Posterior vena cava (tissue), 2 donors: ENCODE results near the gene NHERF1. TPM values are rescaled to one million over a fixed set of nuclear protein-coding genes. Genes with fewer than 3 reads are reported as not detected.

Experiments
- DNase-seq: peaks from one replicate; pipeline ENCODE4 v3.0.0-alpha.2; 2020; ENCODE audit warnings: low spot score
- intact Hi-C, 2 donors: fragments of 100-400 bp; cut with DNase I; formaldehyde crosslinking; loops; one replicate each; pipeline versions ENCODE4 v1.14.1 to v1.14.2; 2022 to 2023
- total RNA-seq, 2 donors: library from RNA; stranded (reverse); fragmentation: NEBNext Ultra II Directional; extraction: Animal tissue kit (Norgen Biotek cat#: 25700); gene quantifications; one replicate each; pipeline ENCODE4 v1.2.1, GENCODE V29; 2021
- donor health status: DM: yes; HTN: yes; CAD: no.
- donor health status: DM: yes; HTN: yes; CAD: no.

Gene NHERF1
- total RNA-seq, 2 donors from 2014 or later: 7.0 to 11.5 TPM

DNA sequence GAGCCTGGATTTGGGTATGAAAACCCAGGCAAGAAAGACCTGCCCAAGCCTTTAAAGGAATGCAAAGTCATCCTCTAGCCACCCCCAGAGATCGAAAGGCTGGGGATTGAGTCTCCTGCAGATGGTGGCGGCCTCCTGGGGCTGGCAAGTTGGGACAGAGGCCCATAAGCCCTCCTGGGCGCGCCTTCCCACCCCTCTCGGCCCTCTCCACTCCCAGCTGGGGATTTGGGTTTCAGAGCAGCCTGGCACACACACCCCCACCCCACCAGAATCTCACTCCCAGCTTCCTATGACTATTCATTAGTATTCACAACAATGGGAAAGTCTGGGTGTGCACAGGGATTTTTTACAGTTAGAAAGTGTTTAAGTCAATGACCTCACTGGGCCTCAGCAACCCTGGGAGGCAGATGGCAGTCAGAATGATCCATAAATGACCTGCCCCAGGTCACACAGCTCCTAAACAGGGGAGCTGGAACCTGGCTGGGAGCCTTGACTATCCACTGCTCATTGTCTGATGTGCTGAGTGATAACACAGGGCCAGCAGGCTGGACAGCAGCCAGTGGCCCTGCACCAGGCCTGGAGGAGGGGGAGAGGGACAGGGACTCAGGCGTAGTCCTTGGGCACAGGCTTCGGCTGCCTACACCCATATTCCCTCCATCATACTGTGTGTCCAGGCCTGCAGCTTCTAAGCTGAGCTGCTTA, 12.1 kb downstream of the NHERF1 start:
- intact Hi-C loops: no loop called here
- DNase-seq: no peak

DNA sequence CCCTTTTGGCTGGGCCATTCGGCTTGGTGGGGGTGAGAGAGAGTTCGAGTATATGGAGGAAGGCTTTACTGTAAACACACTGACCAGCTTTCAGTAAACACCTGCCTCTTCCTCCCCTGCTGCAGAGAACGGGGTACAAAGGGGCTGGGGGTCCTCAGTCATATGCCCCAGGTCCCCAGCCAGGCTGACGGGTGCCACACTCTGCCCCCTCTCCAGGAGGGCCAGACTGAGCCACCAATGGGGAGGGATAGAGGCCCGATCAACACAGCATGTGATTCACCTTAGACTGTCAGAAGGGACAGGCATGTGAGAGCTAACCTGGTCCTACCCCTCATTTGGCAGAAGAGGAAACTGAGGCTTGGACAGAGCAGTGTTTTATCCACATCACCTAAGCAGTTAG, 13.0 kb downstream of the NHERF1 start:
- no peak for DNase-seq
- intact Hi-C loops: no loop called here

DNA sequence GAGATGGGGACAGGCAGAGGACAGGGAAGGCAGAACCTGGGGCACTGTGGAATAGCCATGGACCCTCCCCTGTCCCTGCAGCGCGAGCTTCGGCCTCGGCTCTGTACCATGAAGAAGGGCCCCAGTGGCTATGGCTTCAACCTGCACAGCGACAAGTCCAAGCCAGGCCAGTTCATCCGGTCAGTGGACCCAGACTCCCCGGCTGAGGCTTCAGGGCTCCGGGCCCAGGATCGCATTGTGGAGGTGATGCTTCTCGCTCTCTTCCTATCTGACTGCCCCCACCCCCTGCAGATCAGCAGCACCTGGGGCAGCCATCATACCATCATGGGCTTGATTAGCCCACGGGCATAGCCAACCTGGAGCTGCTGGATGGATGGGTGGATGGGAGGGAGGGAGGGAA, 13.5 kb downstream of the NHERF1 start:
- intact Hi-C loops: no loop called here
- no peak for DNase-seq

- intact Hi-C loops: no loop called here
- no peak for DNase-seq
Observed at GRCh38 chr17:74763565-74764387, 15.3 kb downstream of the NHERF1 start.

- intact Hi-C loops: no loop called here
- no peak for DNase-seq
Observed at GRCh38 chr17:74764751-74765286, 16.4 kb downstream of the NHERF1 start.

GRCh38 chr17:74766413-74766812, 18.0 kb downstream of the NHERF1 start:
- DNase-seq: no peak
- intact Hi-C loops: no loop called here

DNA sequence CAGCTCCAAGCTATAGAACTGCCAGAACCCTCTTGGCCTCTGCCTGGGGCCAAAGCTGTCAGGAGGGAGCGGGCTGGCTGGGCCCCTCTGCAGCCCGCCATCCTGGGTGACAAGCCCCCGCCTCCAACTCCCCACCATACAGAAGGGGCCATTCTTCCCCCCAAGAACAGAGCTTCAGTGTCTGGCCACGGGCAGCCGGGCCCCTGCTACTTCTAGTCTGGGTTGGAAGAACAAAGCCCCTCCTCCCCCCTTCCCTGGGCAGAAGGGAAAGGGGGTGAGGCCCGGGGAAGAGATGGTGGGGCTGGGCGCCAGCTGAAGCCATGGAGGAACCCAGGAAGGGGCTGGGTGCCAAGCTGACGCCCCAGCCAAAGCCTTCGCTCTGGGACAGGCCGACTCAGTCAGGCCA, 18.7 kb downstream of the NHERF1 start:
- DNase-seq: no peak
- intact Hi-C loops: no loop called here

DNA sequence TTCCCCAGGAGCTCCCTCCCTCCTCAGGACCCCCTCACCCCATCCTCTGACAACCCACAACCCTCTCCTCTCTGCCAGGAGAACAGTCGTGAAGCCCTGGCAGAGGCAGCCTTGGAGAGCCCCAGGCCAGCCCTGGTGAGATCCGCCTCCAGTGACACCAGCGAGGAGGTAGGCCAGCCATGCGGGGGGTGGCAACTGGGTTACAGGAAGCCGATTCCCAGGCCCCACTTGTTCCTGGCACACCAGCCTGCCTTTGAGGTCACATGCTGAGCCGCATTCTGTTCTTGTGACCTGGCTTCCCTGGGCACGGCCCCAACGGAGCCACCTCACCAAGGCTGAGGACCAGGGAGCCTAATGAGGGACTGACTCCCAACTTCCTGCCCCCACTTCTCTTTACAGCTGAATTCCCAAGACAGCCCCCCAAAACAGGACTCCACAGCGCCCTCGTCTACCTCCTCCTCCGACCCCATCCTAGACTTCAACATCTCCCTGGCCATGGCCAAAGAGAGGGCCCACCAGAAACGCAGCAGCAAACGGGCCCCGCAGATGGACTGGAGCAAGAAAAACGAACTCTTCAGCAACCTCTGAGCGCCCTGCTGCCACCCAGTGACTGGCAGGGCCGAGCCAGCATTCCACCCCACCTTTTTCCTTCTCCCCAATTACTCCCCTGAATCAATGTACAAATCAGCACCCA, 19.8 kb downstream of the NHERF1 start:
- intact Hi-C loops: no loop called here
- no peak for DNase-seq

DNA sequence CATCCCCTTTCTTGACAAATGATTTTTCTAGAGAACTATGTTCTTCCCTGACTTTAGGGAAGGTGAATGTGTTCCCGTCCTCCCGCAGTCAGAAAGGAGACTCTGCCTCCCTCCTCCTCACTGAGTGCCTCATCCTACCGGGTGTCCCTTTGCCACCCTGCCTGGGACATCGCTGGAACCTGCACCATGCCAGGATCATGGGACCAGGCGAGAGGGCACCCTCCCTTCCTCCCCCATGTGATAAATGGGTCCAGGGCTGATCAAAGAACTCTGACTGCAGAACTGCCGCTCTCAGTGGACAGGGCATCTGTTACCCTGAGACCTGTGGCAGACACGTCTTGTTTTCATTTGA, 20.3 kb downstream of the NHERF1 start:
- intact Hi-C loops: no loop called here
- no peak for DNase-seq

GRCh38 chr17:74769266-74769855, 20.9 kb downstream of the NHERF1 start:
- intact Hi-C loops: no loop called here
- no peak for DNase-seq

DNA sequence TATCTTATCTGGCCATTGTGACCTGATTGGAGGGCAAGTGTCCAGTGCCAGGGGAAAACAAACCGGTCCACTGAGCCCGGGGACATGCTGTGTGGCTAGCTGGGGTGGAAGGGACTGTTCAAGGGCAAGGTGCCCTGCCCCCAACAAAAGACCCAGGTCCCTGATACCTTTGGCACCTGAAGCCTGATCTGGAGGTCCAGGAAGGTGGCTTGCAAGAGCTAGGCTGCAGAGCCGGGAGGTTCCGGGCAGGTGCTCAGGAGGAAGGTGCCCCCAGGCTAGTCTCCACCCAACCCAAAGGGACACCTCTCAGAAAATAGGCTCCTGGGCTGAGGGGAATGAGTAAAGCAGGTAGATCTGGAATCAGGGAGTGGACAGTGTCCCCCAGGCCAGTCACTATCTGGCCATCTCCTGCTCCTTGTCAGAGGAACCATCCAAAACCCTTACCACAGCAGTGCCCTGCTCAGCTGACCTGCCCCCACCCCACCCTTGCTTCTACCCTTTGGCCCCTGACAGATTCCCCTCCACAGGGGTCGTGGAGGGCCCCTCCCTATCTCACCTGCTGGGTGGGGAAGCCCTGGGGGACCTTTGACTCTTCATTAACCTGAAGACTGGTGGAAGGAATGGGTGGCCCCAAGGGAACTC, 21.5 kb downstream of the NHERF1 start:
- intact Hi-C loops: loop anchor here in 1 of 2 donors (10.0 kb wide), 1 partner anchor 1675 kb away; the partner anchor contains the start of gene SLC39A11

GRCh38 chr17:74770498-74771318, 22.3 kb downstream of the NHERF1 start:
- DNase-seq: peak; percentile 87
- intact Hi-C loops: loop anchor here in 1 of 2 donors (10.0 kb wide), 1 partner anchor 1676 kb away; the partner anchor contains the start of gene SLC39A11

More for the DNA sequence above, 21.5 kb downstream of the NHERF1 start:
- DNase-seq: no peak

DNA sequence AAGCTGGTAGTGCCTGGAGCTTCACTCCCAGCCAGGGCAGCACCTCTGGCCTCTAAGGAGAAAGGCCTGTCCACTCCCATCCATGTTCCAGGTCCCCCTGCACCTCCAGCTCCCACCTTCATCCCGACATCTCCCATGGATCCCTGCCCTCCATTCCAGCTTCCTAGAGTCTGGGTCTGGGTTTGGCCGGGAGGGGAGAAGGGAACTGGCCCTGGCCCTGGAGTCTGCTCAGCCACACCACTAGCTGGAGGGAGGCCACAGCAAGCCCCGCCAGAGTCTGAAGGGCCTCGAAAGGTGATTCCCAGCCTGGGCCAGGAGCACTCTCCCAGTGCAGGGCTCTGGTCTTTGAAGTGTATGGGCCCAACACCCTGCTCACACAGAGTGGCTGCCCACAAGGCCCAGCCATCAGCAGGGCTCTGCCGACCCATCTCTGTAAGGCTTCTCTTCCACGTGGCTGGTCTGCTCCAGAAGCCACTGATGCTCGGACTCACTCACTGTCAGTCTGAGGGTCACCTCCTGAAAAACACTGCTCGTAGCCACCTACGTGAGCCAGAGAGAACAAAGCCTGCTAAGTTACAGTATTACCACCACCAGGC, 23.0 kb downstream of the NHERF1 start:
- intact Hi-C loops: loop anchor here in 1 of 2 donors (10.0 kb wide), 1 partner anchor 1677 kb away; the partner anchor contains the start of gene SLC39A11
- no peak for DNase-seq

DNA sequence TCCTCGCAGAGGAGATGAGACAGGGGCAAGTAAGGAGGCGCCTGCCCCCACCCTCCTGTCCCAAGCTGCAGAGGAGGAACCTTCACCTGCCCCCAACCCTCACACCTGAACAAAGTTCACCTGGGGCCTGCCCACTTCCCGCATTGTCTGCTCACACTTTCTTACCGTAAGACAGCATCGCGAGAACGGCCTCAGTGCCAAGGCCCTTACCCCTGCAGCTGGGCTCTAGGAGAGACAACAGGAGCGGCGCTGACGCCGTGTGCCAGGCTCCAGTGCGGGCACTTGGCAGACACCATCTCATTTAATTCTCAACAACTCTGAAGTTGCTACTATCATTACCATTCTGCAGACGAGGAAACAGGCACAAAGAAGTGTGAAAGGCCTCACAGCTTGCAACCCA, 23.6 kb downstream of the NHERF1 start:
- no peak for DNase-seq
- intact Hi-C loops: loop anchor here in 1 of 2 donors (10.0 kb wide), 1 partner anchor 1677 kb away; the partner anchor contains the start of gene SLC39A11

GRCh38 chr17:74773414-74773813, 25.0 kb downstream of the NHERF1 start:
- intact Hi-C loops: loop anchor here in 1 of 2 donors (10.0 kb wide), 1 partner anchor 1679 kb away; the partner anchor contains the start of gene SLC39A11
- no peak for DNase-seq

DNA sequence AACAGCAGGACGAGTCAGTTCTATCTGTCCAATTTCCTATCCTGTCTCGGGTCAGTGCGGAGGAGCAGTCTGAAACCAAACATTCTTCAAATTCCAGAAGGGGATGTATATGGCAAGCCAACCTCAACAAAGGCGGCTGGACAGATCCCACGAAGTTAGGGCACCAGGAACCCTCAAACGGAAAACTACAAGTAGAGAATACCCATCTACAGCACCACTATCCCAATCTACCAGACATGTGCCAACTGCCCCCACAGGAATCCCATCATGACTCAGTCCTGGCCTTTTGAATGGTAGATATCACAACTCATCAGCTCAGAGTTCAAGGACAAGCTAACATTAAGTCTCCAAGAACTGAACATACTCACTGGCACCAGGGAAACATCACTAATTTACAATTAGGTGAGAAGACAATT, 25.5 kb downstream of the NHERF1 start:
- intact Hi-C loops: loop anchor here in 1 of 2 donors (10.0 kb wide), 1 partner anchor 1679 kb away; the partner anchor contains the start of gene SLC39A11

GRCh38 chr17:74775409-74776043, 27.1 kb downstream of the NHERF1 start:
- intact Hi-C loops: loop anchor here in 1 of 2 donors (10.0 kb wide), 1 partner anchor 1681 kb away; the partner anchor contains the start of gene SLC39A11
- DNase-seq: no peak

More for the DNA sequence above, 25.5 kb downstream of the NHERF1 start:
- no peak for DNase-seq
